H9 (cell line): ENCODE results near the gene EPB41L4B. TPM values are rescaled to one million over a fixed set of nuclear protein-coding genes. Genes with fewer than 3 reads are reported as not detected.

Source experiments
- DNase-seq: peaks from one replicate; pipeline ENCODE4 v3.0.0-alpha.2; 2017
- H2AFZ ChIP-seq: one replicate; pipeline ENCODE4 v1.6.1; 2013; ENCODE audit warnings: mild to moderate bottlenecking, low read length, control low read depth, moderate library complexity
- H2AK5ac ChIP-seq: 2 replicates; pipeline ENCODE4 v1.6.1; 2013; ENCODE audit warnings: low read length, control low read depth, mixed read lengths; ENCODE audit not compliant: insufficient read length
- H2BK120ac ChIP-seq: one replicate; pipeline ENCODE4 v1.6.1; 2013; ENCODE audit warnings: low read depth, mild to moderate bottlenecking, low read length, control low read depth, inconsistent platforms; ENCODE audit not compliant: poor library complexity, severe bottlenecking
- H2BK12ac ChIP-seq: 2 replicates; pipeline ENCODE4 v1.6.1; 2013; ENCODE audit warnings: low read length, control low read depth, mixed read lengths, low read depth; ENCODE audit not compliant: insufficient read length
- H2BK15ac ChIP-seq: 2 replicates; pipeline ENCODE4 v1.6.1; 2013; ENCODE audit warnings: low read depth, low read length, control low read depth
- H2BK20ac ChIP-seq: one replicate; pipeline ENCODE4 v1.6.1; 2013; ENCODE audit warnings: low read depth, mild to moderate bottlenecking, low read length, control low read depth, inconsistent platforms; ENCODE audit not compliant: poor library complexity, severe bottlenecking
- H2BK5ac ChIP-seq: 2 replicates; pipeline ENCODE4 v1.6.1; 2013; ENCODE audit warnings: low read length, control low read depth, mixed read lengths; ENCODE audit not compliant: insufficient read length
- H3K14ac ChIP-seq: 2 replicates; pipeline ENCODE4 v1.6.1; 2013; ENCODE audit warnings: low read length, control low read depth; ENCODE audit not compliant: insufficient read depth
- H3K18ac ChIP-seq: 2 replicates; pipeline ENCODE4 v1.6.1; 2013; ENCODE audit warnings: low read depth, mild to moderate bottlenecking, mixed read lengths, low read length, control low read depth; ENCODE audit not compliant: insufficient read length
- H3K23ac ChIP-seq: 2 replicates; pipeline ENCODE4 v1.6.1; 2013; ENCODE audit warnings: low read length, control low read depth, mixed read lengths, low read depth; ENCODE audit not compliant: insufficient read length
- H3K23me2 ChIP-seq: 2 replicates; pipeline ENCODE4 v1.6.1; 2013; ENCODE audit warnings: low read depth, mild to moderate bottlenecking, mixed read lengths, low read length, control low read depth; ENCODE audit not compliant: insufficient read length, poor library complexity, severe bottlenecking
- H3K27ac ChIP-seq: 2 replicates; pipeline ENCODE4 v1.5.1; 2013; ENCODE audit warnings: low read length, control low read depth, mixed read lengths, low read depth; ENCODE audit not compliant: insufficient read length
- H3K27me3 ChIP-seq: 2 replicates; pipeline ENCODE4 v1.6.1; 2013; ENCODE audit warnings: low read length, control low read depth, inconsistent platforms; ENCODE audit not compliant: insufficient read depth
- H3K4ac ChIP-seq: 2 replicates; pipeline ENCODE4 v1.6.1; 2013; ENCODE audit warnings: low read depth, mild to moderate bottlenecking, control low read depth, inconsistent platforms, low read length, moderate library complexity
- H3K4me1 ChIP-seq: 2 replicates; pipeline ENCODE4 v1.6.1; 2013; ENCODE audit warnings: low read length, control low read depth, inconsistent platforms; ENCODE audit not compliant: insufficient read depth
- H3K4me2 ChIP-seq: 2 replicates; pipeline ENCODE4 v1.6.1; 2013; ENCODE audit warnings: low read length, control low read depth, mixed read lengths; ENCODE audit not compliant: insufficient read length, insufficient read depth
- H3K56ac ChIP-seq: 2 replicates; pipeline ENCODE4 v1.6.1; 2013; ENCODE audit warnings: low read depth, mild to moderate bottlenecking, mixed read lengths, low read length, control low read depth; ENCODE audit not compliant: insufficient read length
- H3K79me1 ChIP-seq: 2 replicates; pipeline ENCODE4 v1.6.1; 2013; ENCODE audit warnings: low read depth, mild to moderate bottlenecking, moderate library complexity, low read length, control low read depth, inconsistent platforms; ENCODE audit not compliant: insufficient read depth, poor library complexity, severe bottlenecking
- H3K79me2 ChIP-seq: 2 replicates; pipeline ENCODE4 v1.6.1; 2013; ENCODE audit warnings: low read length, control low read depth, inconsistent platforms; ENCODE audit not compliant: insufficient read depth
- H3K9ac ChIP-seq: 2 replicates; pipeline ENCODE4 v1.6.1; 2013; ENCODE audit warnings: low read length, control low read depth, mixed read lengths; ENCODE audit not compliant: insufficient read length; ENCODE audit errors: extremely low read depth
- H3K9me3 ChIP-seq: one replicate; pipeline ENCODE4 v1.6.1; 2013; ENCODE audit warnings: low read depth, low read length, inconsistent platforms; ENCODE audit not compliant: control insufficient read depth
- H3T11ph ChIP-seq: one replicate; pipeline ENCODE4 v1.6.1; 2013; ENCODE audit warnings: mild to moderate bottlenecking, low read length, control low read depth, inconsistent platforms
- H4K20me1 ChIP-seq: one replicate; pipeline ENCODE4 v1.6.1; 2013; ENCODE audit not compliant: control insufficient read depth, insufficient read length, insufficient read depth
- H4K5ac ChIP-seq: 2 replicates; pipeline ENCODE4 v1.6.1; 2013; ENCODE audit warnings: low read depth, mild to moderate bottlenecking, mixed read lengths, low read length, control low read depth; ENCODE audit not compliant: insufficient read length
- H4K8ac ChIP-seq: replicated peaks from 2 replicates; pipeline ENCODE4 v1.6.1; 2013; ENCODE audit warnings: low read length, control low read depth, mixed read lengths, low read depth; ENCODE audit not compliant: insufficient read length
- H4K91ac ChIP-seq: 2 replicates; pipeline ENCODE4 v1.6.1; 2013; ENCODE audit warnings: low read depth, mild to moderate bottlenecking, moderate library complexity, mixed read lengths, low read length, control low read depth; ENCODE audit not compliant: insufficient read length
- H3K27ac Mint-ChIP-seq, 3 experiments: 2 replicates in 2 of 3; 3 replicates in 1 of 3; pipeline ENCODE4 v1.8.0; 2020 to 2021; ENCODE audit warnings: mixed read lengths in 3 of 3, mild to moderate bottlenecking in 1 of 3, moderate library complexity in 1 of 3
- H3K27me3 Mint-ChIP-seq: 2 replicates; pipeline ENCODE4 v1.8.0; 2021; ENCODE audit warnings: low read depth, mild to moderate bottlenecking, moderate library complexity, mixed read lengths
- H3K36me3 Mint-ChIP-seq, 3 experiments: 2 replicates in 2 of 3; 3 replicates in 1 of 3; pipeline ENCODE4 v1.8.0; 2020 to 2021; ENCODE audit warnings: low read depth in 3 of 3, mixed read lengths in 3 of 3; ENCODE audit not compliant: insufficient read depth in 1 of 3
- H3K4me1 Mint-ChIP-seq, 2 experiments: 2 replicates each; pipeline ENCODE4 v1.8.0; 2020; ENCODE audit warnings: mixed read lengths in 2 of 2
- H3K4me3 Mint-ChIP-seq, 2 experiments: 2 replicates in 1 of 2; 3 replicates in 1 of 2; pipeline ENCODE4 v1.8.0; 2020 to 2021; ENCODE audit warnings: mild to moderate bottlenecking in 2 of 2, mixed read lengths in 2 of 2, moderate library complexity in 1 of 2
- H3K9me3 Mint-ChIP-seq, 2 experiments: 2 replicates in 1 of 2; 3 replicates in 1 of 2; pipeline ENCODE4 v1.8.0; 2020; ENCODE audit warnings: mild to moderate bottlenecking in 2 of 2, mixed read lengths in 2 of 2, moderate library complexity in 1 of 2
- CTCF ChIP-seq: fragments of 200-600 bp; sonication (generic); conservative IDR thresholded peaks from 3 replicates; pipeline ENCODE4 v1.8.0; 2021; ENCODE audit warnings: antibody characterized with exemption, mild to moderate bottlenecking
- WGBS: extraction: QIAGEN DNeasy Blood & Tissue Kit; methylation state at CpG from one replicate; pipeline ENCODE4 v1.1.7; 2013; ENCODE audit warnings: missing lambda C conversion rate, low lambda C conversion rate, mixed read lengths; ENCODE audit not compliant: insufficient read length; ENCODE audit errors: extremely low coverage; 5-methylcytosine and 5-hydroxymethylcytosine counted together
- total RNA-seq: library from RNA; stranded (reverse); gene quantifications from 2 replicates; pipeline ENCODE4 v1.2.1, GENCODE V29; 2021

Gene EPB41L4B
- total RNA-seq, 1 experiment from 2014 or later, result 18.9 TPM

GRCh38 chr9:109242014-109242413 lies 78.8 kb downstream of the EPB41L4B start:
- Histone ChIP-seq H2BK20ac (no peak overlapping the region), H3K18ac (no peak overlapping the region), H3K4me2 (no peak overlapping the region), H3K23ac (no peak overlapping the region), H3K9me3 (no peaks in the 10 kb centered on the region), H4K20me1 (no peaks in the 10 kb centered on the region), H3K79me1 (no peaks in the 10 kb centered on the region), H2AK5ac (no peak overlapping the region), H4K8ac (no peak overlapping the region), H3K23me2 (no peaks in the 10 kb centered on the region), H2BK5ac (no peak overlapping the region), H3K27ac (no peak overlapping the region), H2BK12ac (no peak overlapping the region), H3K56ac (no peak overlapping the region), H3K4ac (no peak overlapping the region), H3T11ph (no peak overlapping the region), H4K5ac (no peak overlapping the region), H3K9ac (no peak overlapping the region), H2BK120ac (no peak overlapping the region), H3K14ac (no peak overlapping the region), H3K4me1 (peaks cover 3% of the 10 kb centered on the region; the same call in 1 of the 2 replicates), H3K27me3 (no peaks in the 10 kb centered on the region), H2AFZ (no peak overlapping the region), H3K79me2 (no peaks in the 10 kb centered on the region), H2BK15ac (no peak overlapping the region), H4K91ac (no peak overlapping the region)
- Mint-ChIP-seq H3K4me1 (peaks cover 28 to 30% of the 10 kb centered on the region in 2 experiments), H3K4me3 (no peak overlapping the region), H3K27ac (no peak overlapping the region), H3K36me3 (peaks cover 10 to 33% (median 19%) of the 10 kb centered on the region in 3 experiments; a peak in 6 of 7 replicates), H3K9me3 (no peaks in the 10 kb centered on the region; a peak in 1 of 5 replicates), H3K27me3 (no peaks in the 10 kb centered on the region; the same call in 1 of the 2 replicates)
- TF ChIP-seq CTCF, result no peak
- DNase-seq, result no peak
- no CpG with 5 or more reads among the region's 2 CpGs for WGBS
